RWPE2 (cell line): ENCODE results near the gene FES.
"Not testable (repeated sequence)": the region's sequence is repeated elsewhere in the genome, so short reads cannot be mapped to it uniquely, and the experiment has no call there.

Experiments used
- ATAC-seq: fragments of 200-7000 bp; cut with Tn5 transposase; 3 replicates; pipeline ENCODE4 v1.9.1; 2021; ENCODE audit warnings: low read depth
- DNase-seq: peaks from one replicate; pipeline ENCODE4 v3.0.0-alpha.2; 2020; ENCODE audit warnings: low spot score
- H3K27ac ChIP-seq: fragments of 450-650 bp; 2 replicates; pipeline ENCODE4 v1.5.1; 2017; ENCODE audit warnings: mild to moderate bottlenecking; ENCODE audit not compliant: poor library complexity, severe bottlenecking
- H3K27me3 ChIP-seq: fragments of 250-450 bp; sonication (Bioruptor Pico); 2 replicates; pipeline ENCODE4 v1.5.1; 2021; ENCODE audit warnings: mild to moderate bottlenecking, moderate library complexity; ENCODE audit not compliant: insufficient read depth, poor library complexity, severe bottlenecking
- H3K36me3 ChIP-seq: fragments of 250-450 bp; sonication (Bioruptor Pico); 2 replicates; pipeline ENCODE4 v1.5.1; 2020; ENCODE audit warnings: low read depth, mild to moderate bottlenecking, moderate library complexity
- H3K4me1 ChIP-seq: fragments of 250-450 bp; sonication (Bioruptor Pico); 2 replicates; pipeline ENCODE4 v1.5.1; 2021; ENCODE audit warnings: mild to moderate bottlenecking, moderate library complexity; ENCODE audit not compliant: insufficient read depth, poor library complexity, severe bottlenecking
- H3K4me3 ChIP-seq: fragments of 250-450 bp; sonication (Bioruptor Pico); 2 replicates; pipeline ENCODE4 v1.5.1; 2021; ENCODE audit warnings: mild to moderate bottlenecking, moderate library complexity; ENCODE audit not compliant: severe bottlenecking
- H3K9me3 ChIP-seq: fragments of 250-450 bp; sonication (Bioruptor Pico); 2 replicates; pipeline ENCODE4 v1.5.1; 2021; ENCODE audit warnings: mild to moderate bottlenecking, moderate library complexity; ENCODE audit not compliant: severe bottlenecking
- TF ChIP-seq, protein P1 (sequence below): fragments of 450-650 bp; IDR thresholded peaks from one replicate; pipeline ENCODE4 v1.5.1; 2017; ENCODE audit warnings: mild to moderate bottlenecking, moderate library complexity; ENCODE audit not compliant: poor library complexity, severe bottlenecking

FES gene

DNA sequence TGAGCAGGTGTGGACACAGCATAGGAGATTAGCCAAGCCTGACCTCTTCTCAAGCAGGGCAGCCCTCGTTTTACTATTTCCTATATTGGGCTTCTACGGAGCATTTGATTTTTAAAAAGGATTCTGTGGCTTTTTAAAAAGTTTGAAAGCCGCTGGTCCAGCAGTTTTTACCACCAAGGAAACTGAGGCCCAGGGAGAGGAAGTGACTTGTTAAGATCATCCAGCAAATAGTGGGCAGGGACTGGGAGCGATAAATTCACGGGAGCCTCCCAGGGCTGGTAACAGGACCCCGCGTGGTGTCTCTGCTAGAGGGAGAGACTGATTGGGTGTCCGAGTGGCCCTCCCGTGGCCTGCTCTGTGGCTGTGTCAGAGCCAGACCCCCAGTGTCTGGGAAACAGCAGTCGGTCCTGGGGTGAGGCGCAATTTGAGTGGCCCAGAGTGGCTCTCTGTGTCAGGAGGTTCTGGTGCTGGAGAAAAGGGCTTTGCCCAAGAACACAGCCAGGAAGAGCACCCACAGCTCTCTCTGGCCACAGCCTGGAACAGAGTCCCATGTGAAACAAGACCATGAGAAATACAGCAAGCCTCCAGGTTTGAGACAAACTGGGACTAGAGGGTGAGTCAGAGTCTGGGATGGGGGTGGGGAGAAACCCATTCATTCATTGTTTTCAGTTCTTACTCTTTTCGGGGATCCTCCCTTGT lies 11.7 kb upstream of the FES start:
- peaks cover 25% of the 10 kb centered on the region for H3K36me3 ChIP-seq
- H3K9me3 ChIP-seq = no peaks in the 10 kb centered on the region
- H3K4me3 ChIP-seq = peak overlapping the region; percentile 98
- H3K27me3 ChIP-seq = no peaks in the 10 kb centered on the region
- H3K4me1 ChIP-seq = peaks cover 44% of the 10 kb centered on the region
- peak; percentile 56 for ATAC-seq
- peak overlapping the region; percentile 84 for H3K27ac ChIP-seq
- peak; percentile 78 for DNase-seq
- TF ChIP-seq, protein P1, sequence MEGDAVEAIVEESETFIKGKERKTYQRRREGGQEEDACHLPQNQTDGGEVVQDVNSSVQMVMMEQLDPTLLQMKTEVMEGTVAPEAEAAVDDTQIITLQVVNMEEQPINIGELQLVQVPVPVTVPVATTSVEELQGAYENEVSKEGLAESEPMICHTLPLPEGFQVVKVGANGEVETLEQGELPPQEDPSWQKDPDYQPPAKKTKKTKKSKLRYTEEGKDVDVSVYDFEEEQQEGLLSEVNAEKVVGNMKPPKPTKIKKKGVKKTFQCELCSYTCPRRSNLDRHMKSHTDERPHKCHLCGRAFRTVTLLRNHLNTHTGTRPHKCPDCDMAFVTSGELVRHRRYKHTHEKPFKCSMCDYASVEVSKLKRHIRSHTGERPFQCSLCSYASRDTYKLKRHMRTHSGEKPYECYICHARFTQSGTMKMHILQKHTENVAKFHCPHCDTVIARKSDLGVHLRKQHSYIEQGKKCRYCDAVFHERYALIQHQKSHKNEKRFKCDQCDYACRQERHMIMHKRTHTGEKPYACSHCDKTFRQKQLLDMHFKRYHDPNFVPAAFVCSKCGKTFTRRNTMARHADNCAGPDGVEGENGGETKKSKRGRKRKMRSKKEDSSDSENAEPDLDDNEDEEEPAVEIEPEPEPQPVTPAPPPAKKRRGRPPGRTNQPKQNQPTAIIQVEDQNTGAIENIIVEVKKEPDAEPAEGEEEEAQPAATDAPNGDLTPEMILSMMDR = no peak

DNA sequence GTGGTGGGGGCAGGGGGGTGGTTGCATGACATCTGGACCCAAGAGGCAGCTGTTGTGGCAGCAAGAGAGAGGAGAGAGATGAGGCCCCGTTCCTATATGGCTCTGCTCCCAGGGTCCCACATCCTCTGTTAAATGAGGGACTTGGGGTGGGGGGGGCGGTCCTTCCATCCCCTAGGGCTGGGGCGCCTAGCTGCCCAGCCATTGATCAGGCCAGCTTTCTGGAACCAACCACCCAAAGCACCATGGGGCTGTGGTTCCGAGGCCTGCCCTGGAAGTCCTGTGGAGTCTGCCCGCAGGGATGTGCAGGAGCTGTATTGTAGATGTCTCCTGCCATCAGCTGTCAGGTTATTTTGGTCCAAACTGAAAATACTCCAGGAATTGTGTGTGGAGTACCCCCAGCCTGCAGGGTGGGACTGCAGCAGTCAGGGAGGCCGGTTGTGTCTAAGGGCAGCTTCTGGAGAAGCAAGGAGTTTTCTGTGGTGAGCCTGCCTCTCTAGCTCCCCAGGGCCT lies 10.8 kb upstream of the FES start:
- no peak overlapping the region for H3K4me3 ChIP-seq

DNA sequence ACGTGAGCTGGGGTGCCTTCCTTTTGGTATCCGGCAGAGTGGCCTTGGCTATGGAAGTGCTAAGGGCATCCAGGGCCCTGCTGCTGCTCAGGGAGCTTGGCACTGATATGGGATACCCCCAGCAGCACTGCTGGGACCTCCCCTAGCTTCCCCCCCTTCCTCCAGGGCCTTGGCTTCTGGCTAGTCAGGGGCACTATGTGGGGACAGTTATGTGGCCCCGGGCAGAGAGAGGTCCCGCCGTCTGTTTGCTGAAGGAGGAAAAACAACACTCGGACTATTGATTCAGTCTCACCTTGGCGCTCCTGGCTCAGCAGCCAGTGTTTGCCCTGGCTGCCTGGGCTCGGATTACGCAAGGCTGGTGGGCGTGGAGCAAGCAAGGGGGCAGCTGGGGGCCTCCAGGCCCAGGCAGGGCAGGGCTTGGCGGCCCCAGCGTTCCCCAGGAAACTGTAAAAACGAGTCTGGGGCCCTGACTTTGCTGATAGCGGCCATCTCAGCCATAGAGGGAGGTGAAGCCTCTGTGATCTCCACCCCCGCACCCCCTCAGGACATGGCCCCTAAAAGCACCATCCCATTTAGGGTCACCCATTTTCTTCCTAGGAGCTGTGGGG lies 10.2 kb upstream of the FES start:
- Histone ChIP-seq H3K27me3 (no peaks in the 10 kb centered on the region), H3K4me1 (peaks cover 37% of the 10 kb centered on the region), H3K36me3 (peaks cover 40% of the 10 kb centered on the region), H3K4me3 (no peak overlapping the region), H3K27ac (peak overlapping the region; percentile 84), H3K9me3 (no peaks in the 10 kb centered on the region)
- TF ChIP-seq, protein P1 = no peak
- ATAC-seq (no peak), DNase-seq (peak; percentile 77)

More for the DNA sequence above, 10.8 kb upstream of the FES start:
- ATAC-seq (no peak), DNase-seq (no peak)
- Histone ChIP-seq H3K27me3 (no peaks in the 10 kb centered on the region), H3K36me3 (peaks cover 34% of the 10 kb centered on the region), H3K9me3 (no peaks in the 10 kb centered on the region), H3K4me1 (peaks cover 42% of the 10 kb centered on the region), H3K27ac (peak overlapping the region; percentile 84)
- TF ChIP-seq, protein P1 = no peak

DNA sequence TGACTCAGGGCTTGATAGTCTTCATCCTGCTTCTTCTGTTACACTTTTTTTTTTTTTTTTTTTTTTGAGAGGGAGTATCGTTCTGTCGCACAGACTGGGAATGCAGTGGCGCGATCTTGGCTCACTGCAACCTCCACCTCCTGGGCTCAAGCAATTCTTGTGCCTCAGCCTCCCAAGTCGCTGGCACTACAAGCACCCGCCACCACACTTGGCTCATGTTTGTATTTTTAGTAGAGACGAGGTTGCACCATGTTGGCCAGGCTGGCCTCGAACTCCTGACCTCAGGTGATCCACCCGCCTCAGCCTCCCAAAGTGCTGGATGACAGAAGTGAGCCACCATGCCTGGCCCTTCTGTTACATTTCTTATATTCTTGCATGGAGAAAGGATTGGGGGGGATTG lies 9.3 kb upstream of the FES start:
- not testable (repeated sequence) for H3K4me3 ChIP-seq, ATAC-seq, DNase-seq, H3K9me3 ChIP-seq, H3K27me3 ChIP-seq, H3K27ac ChIP-seq
- Histone ChIP-seq H3K4me1 (peaks cover 28% of the 10 kb centered on the region), H3K36me3 (peaks cover 46% of the 10 kb centered on the region)

DNA sequence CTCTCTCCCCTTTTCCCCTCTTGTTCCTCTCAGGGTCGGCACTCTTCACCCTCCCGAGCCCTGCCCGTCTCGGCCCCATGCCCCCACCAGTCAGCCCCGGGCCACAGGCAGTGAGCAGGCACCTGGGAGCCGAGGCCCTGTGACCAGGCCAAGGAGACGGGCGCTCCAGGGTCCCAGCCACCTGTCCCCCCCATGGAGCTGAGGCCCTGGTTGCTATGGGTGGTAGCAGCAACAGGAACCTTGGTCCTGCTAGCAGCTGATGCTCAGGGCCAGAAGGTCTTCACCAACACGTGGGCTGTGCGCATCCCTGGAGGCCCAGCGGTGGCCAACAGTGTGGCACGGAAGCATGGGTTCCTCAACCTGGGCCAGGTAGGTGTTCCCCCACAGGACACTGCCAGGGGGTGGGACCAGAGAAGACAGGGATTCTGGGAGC lies 8.7 kb upstream of the FES start:
- Histone ChIP-seq H3K4me3 (no peak overlapping the region), H3K36me3 (peaks cover 51% of the 10 kb centered on the region), H3K9me3 (no peaks in the 10 kb centered on the region), H3K27me3 (no peaks in the 10 kb centered on the region), H3K4me1 (peaks cover 22% of the 10 kb centered on the region), H3K27ac (no peak overlapping the region)
- TF ChIP-seq, protein P1 = no peak
- no peak for ATAC-seq
- DNase-seq = no peak
